Adipocyte (in vitro differentiated cells): ENCODE measurements around the gene TGFB2.

ENCODE experiments used
- DNase-seq: peaks from one replicate; pipeline ENCODE4 v3.0.0-alpha.2; 2015; ENCODE audit warnings: low read depth
- H3K27me3 ChIP-seq: replicated peaks from 2 replicates; pipeline ENCODE4 v1.7.0; 2013; ENCODE audit warnings: mild to moderate bottlenecking, low read length, moderate library complexity; ENCODE audit not compliant: control insufficient read depth, insufficient read depth
- H3K36me3 ChIP-seq: 2 replicates; pipeline ENCODE4 v1.7.0; 2013; ENCODE audit warnings: low read length, mild to moderate bottlenecking, moderate library complexity; ENCODE audit not compliant: control insufficient read depth, insufficient read depth, severe bottlenecking
- H3K4me1 ChIP-seq: 2 replicates; pipeline ENCODE4 v1.7.0; 2013; ENCODE audit warnings: mild to moderate bottlenecking, low read length, moderate library complexity; ENCODE audit not compliant: control insufficient read depth, insufficient read depth
- H3K4me3 ChIP-seq: 2 replicates; pipeline ENCODE4 v1.7.0; 2013; ENCODE audit warnings: mild to moderate bottlenecking, low read length, moderate library complexity
- H3K9ac ChIP-seq: 2 replicates; pipeline ENCODE4 v1.7.0; 2013; ENCODE audit warnings: mild to moderate bottlenecking, low read length, moderate library complexity
- H3K9me3 ChIP-seq: 2 replicates; pipeline ENCODE4 v1.7.0; 2013; ENCODE audit warnings: mild to moderate bottlenecking, low read length, moderate library complexity; ENCODE audit not compliant: control insufficient read depth

The TGFB2 gene

GRCh38 chr1:218395916-218396315, 50.8 kb downstream of the TGFB2 start:
- H3K36me3 ChIP-seq, result no peaks in the 10 kb centered on the region
- H3K9me3 ChIP-seq, result no peaks in the 10 kb centered on the region
- H3K27me3 ChIP-seq, result no peaks in the 10 kb centered on the region
- no peak overlapping the region for H3K9ac ChIP-seq
- no peak overlapping the region for H3K4me3 ChIP-seq
- DNase-seq, result no peak
- H3K4me1 ChIP-seq, result no peaks in the 10 kb centered on the region

- Histone ChIP-seq H3K4me1 (no peaks in the 10 kb centered on the region), H3K27me3 (no peaks in the 10 kb centered on the region), H3K9ac (no peak overlapping the region), H3K9me3 (peaks cover 5% of the 10 kb centered on the region), H3K4me3 (no peak overlapping the region), H3K36me3 (no peaks in the 10 kb centered on the region)
- no peak for DNase-seq
Measured at GRCh38 chr1:218397752-218398339, 52.7 kb downstream of the TGFB2 start.

- Histone ChIP-seq H3K9me3 (peaks cover 5% of the 10 kb centered on the region), H3K27me3 (no peaks in the 10 kb centered on the region), H3K4me1 (no peaks in the 10 kb centered on the region), H3K4me3 (no peak overlapping the region), H3K36me3 (no peaks in the 10 kb centered on the region), H3K9ac (no peak overlapping the region)
- DNase-seq, result no peak
Measured at GRCh38 chr1:218400624-218401023, 55.5 kb downstream of the TGFB2 start.

- no peak overlapping the region for H3K9ac ChIP-seq
- H3K9me3 ChIP-seq, result peaks cover 5% of the 10 kb centered on the region
- no peaks in the 10 kb centered on the region for H3K4me1 ChIP-seq
- H3K36me3 ChIP-seq, result no peaks in the 10 kb centered on the region
- DNase-seq, result no peak
- no peak overlapping the region for H3K4me3 ChIP-seq
- H3K27me3 ChIP-seq, result no peaks in the 10 kb centered on the region
Measured at GRCh38 chr1:218401441-218401997, 56.4 kb downstream of the TGFB2 start.

GRCh38 chr1:218401998-218402785, 57.1 kb downstream of the TGFB2 start:
- H3K36me3 ChIP-seq, result no peaks in the 10 kb centered on the region

DNA sequence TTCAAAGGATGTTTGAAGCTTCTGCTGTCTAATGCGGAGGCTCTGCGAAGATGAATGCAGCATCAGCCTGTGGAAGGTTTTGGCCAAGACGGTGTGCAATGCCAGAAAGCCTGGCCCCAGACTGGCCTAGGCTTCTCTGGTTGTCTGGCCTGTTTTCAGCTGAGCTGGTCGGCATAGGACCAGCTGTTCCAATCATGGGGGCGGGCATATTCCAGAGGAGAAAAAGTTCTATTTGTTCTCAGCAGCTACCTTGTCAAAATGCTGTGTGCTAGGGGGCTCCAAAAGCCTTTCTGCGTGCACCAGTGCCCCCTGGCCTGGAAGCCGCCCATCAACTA, 57.6 kb downstream of the TGFB2 start:
- H3K9ac ChIP-seq, result no peak overlapping the region
- H3K27me3 ChIP-seq, result no peaks in the 10 kb centered on the region
- H3K9me3 ChIP-seq, result peaks cover 5% of the 10 kb centered on the region
- H3K4me1 ChIP-seq, result no peaks in the 10 kb centered on the region
- H3K36me3 ChIP-seq, result no peaks in the 10 kb centered on the region
- H3K4me3 ChIP-seq, result no peak overlapping the region
- no peak for DNase-seq

More at GRCh38 chr1:218401998-218402785, 57.1 kb downstream of the TGFB2 start:
- Histone ChIP-seq H3K4me1 (no peaks in the 10 kb centered on the region), H3K9me3 (peaks cover 5% of the 10 kb centered on the region), H3K4me3 (no peak overlapping the region), H3K9ac (no peak overlapping the region), H3K27me3 (no peaks in the 10 kb centered on the region)
- no peak for DNase-seq

- Histone ChIP-seq H3K4me1 (no peaks in the 10 kb centered on the region), H3K36me3 (no peaks in the 10 kb centered on the region), H3K9ac (no peak overlapping the region), H3K27me3 (no peaks in the 10 kb centered on the region), H3K4me3 (no peak overlapping the region), H3K9me3 (peaks cover 5% of the 10 kb centered on the region)
- DNase-seq, result no peak
Measured at GRCh38 chr1:218403300-218403699, 58.2 kb downstream of the TGFB2 start.

GRCh38 chr1:218407630-218408029, 62.5 kb downstream of the TGFB2 start:
- no peaks in the 10 kb centered on the region for H3K36me3 ChIP-seq
- H3K9ac ChIP-seq, result no peak overlapping the region
- DNase-seq, result no peak
- H3K27me3 ChIP-seq, result no peaks in the 10 kb centered on the region
- no peaks in the 10 kb centered on the region for H3K4me1 ChIP-seq
- H3K4me3 ChIP-seq, result no peak overlapping the region
- H3K9me3 ChIP-seq, result no peaks in the 10 kb centered on the region

DNA sequence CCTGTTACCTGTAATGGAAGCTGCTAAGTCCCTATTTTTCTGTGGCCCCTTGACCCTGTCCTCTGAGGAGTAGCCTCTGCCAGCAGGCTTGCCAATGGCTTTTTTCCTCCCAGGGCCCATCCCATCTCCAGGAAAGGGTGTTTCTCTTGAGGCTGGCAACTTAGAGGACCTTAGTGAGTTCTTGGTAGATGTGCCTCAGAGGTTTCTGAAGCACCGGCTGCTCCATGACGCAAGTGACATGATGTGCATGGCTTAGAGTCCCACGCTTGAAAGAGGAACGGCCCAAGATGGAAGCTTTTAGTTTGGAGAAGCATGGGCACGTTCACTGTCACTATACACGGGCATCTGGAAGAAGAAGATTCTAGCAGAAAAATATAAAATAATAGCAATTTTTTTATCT, 63.0 kb downstream of the TGFB2 start:
- no peak for DNase-seq
- no peaks in the 10 kb centered on the region for H3K36me3 ChIP-seq
- no peaks in the 10 kb centered on the region for H3K9me3 ChIP-seq
- H3K4me1 ChIP-seq, result no peaks in the 10 kb centered on the region
- no peak overlapping the region for H3K4me3 ChIP-seq
- H3K9ac ChIP-seq, result no peak overlapping the region
- H3K27me3 ChIP-seq, result no peaks in the 10 kb centered on the region

- Histone ChIP-seq H3K9ac (no peak overlapping the region), H3K4me1 (peaks cover 3% of the 10 kb centered on the region), H3K27me3 (no peaks in the 10 kb centered on the region), H3K36me3 (no peaks in the 10 kb centered on the region), H3K4me3 (no peak overlapping the region), H3K9me3 (no peaks in the 10 kb centered on the region)
- DNase-seq, result no peak
Measured at GRCh38 chr1:218408942-218409341, 63.8 kb downstream of the TGFB2 start.

GRCh38 chr1:218409946-218410510, 64.9 kb downstream of the TGFB2 start:
- no peak overlapping the region for H3K4me3 ChIP-seq
- H3K4me1 ChIP-seq, result peaks cover 4% of the 10 kb centered on the region
- no peaks in the 10 kb centered on the region for H3K9me3 ChIP-seq
- no peak overlapping the region for H3K9ac ChIP-seq
- H3K36me3 ChIP-seq, result no peaks in the 10 kb centered on the region
- H3K27me3 ChIP-seq, result no peaks in the 10 kb centered on the region
- DNase-seq, result no peak
